ENCODE measurements around the gene FOXR2. TPM values are rescaled to one million over a fixed set of nuclear protein-coding genes. Genes with fewer than 3 reads are reported as not detected.

The FOXR2 gene, protein sequence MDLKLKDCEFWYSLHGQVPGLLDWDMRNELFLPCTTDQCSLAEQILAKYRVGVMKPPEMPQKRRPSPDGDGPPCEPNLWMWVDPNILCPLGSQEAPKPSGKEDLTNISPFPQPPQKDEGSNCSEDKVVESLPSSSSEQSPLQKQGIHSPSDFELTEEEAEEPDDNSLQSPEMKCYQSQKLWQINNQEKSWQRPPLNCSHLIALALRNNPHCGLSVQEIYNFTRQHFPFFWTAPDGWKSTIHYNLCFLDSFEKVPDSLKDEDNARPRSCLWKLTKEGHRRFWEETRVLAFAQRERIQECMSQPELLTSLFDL
- total RNA-seq (2014; rRNA removed) = not detected in 2 replicates
- not detected for Bru-seq, nascent RNA
- BruChase-seq, experiment 1, labeled RNA remaining after a 6-hour chase = not detected
- BruChase-seq, experiment 2, labeled RNA remaining after a 2-hour chase = not detected
- long read RNA-seq = 0 reads

DNA sequence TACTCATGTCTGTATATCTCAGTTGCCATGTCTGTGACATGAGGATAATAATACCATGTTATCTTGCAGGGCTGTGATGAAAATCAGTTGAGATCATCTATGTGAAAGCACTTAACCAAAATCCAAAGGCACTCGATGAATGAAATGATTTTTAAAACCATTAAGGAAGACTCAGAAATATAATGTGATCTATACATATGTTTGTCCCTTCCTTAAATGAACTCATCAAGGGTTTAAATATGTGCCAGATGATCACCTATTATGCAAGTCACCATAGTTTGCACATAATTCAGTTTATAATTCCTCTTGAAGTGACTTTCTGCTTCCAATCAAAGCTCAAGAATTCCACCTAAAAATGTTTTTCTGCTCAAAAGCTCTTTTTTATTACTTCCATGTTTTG, at the start of gene FOXR2:
TSS of gene FOXR2 (plus strand) at position 301 of the 400 bp plus-strand sequence. CDS start 312 bp downstream, outside the sequence.
- Histone ChIP-seq H3K4me2 (ENCODE audit: low read length) (no peak within 1 kb of the TSS), H3K9me2 (replicated peaks; ENCODE audit: low read length) (no peaks in the 10 kb centered on the region), H3K9ac (ENCODE audit: low read length) (no peak within 1 kb of the TSS), H3K27me3 (ENCODE audit: low read length) (no peaks in the 10 kb centered on the region), H3F3A (ENCODE audit: low read length, unreplicated experiment) (no peaks in the 10 kb centered on the region), H3K9me3 (ENCODE audit: low read length) (no peaks in the 10 kb centered on the region), H3K4me1 (ENCODE audit: insufficient read depth, low read length) (no peaks in the 10 kb centered on the region), H3K27ac (ENCODE audit: low read length) (no peak within 1 kb of the TSS), H2AFZ (ENCODE audit: low read length) (no peak within 1 kb of the TSS), H3K36me3 (ENCODE audit: low read depth, low read length) (no peaks in the 10 kb centered on the region), H4K20me1 (ENCODE audit: low read length) (no peaks in the 10 kb centered on the region), H3K79me2 (ENCODE audit: low read length) (no peaks in the 10 kb centered on the region), H3K4me3 (ENCODE audit: low read length) (no peak within 1 kb of the TSS)
- no peak for TF ChIP-seq EZH2phosphoT487 (IDR thresholded peaks at IDR 0.05; ENCODE audit: borderline replicate concordance, low read length)
- TF ChIP-seq EZH2 (IDR thresholded peaks at IDR 0.05; ENCODE audit: low read length, unreplicated experiment) = no peak
- TF ChIP-seq CTCF (conservative IDR thresholded peaks at IDR 0.05; ENCODE audit: low read depth, low read length) = no peak
- ChIA-PET CTCF (no interaction called here), POLR2A (ENCODE audit: unreplicated experiment) (no interaction called here)
- DNase-seq = no peak
- no peak for ATAC-seq
- intact Hi-C loops (cut with micrococcal nuclease) = no loop called here
- no TSS peak for BruUV-seq (replicated peaks)

DNA sequence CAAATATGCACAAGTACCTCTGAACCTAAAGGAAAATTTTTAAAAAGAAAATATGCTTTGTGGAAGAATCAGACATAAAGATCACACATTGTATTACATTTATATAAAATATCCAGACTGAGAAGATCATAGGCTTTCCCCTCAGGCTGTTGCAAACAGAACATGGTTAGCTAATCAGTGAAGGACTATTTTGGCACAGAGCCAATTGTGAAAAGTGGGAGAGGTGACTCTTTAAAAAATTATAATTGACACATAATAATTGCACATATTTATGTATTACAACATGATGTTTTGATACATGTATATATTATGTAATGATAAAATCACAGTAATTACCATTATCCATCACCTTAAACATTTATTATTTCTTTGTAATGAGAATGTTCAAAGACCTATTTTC, 44.1 kb upstream of the FOXR2 start:
- TF ChIP-seq EZH2 (IDR thresholded peaks at IDR 0.05; ENCODE audit: low read length, unreplicated experiment) (no peak), EZH2phosphoT487 (IDR thresholded peaks at IDR 0.05; ENCODE audit: borderline replicate concordance, low read length) (no peak), CTCF (conservative IDR thresholded peaks at IDR 0.05; ENCODE audit: low read depth, low read length) (no peak)
- CTCF ChIA-PET = no interaction called here
- DNase-seq (no peak), ATAC-seq (no peak)
- intact Hi-C loops (cut with micrococcal nuclease) = no loop called here
- Histone ChIP-seq H2AFZ (ENCODE audit: low read length) (no peak overlapping the region), H3K4me2 (ENCODE audit: low read length) (no peak overlapping the region), H3K79me2 (ENCODE audit: low read length) (no peaks in the 10 kb centered on the region), H3F3A (ENCODE audit: low read length, unreplicated experiment) (no peaks in the 10 kb centered on the region), H3K4me1 (ENCODE audit: insufficient read depth, low read length) (no peaks in the 10 kb centered on the region), H3K9ac (ENCODE audit: low read length) (no peak overlapping the region), H3K36me3 (ENCODE audit: low read depth, low read length) (no peaks in the 10 kb centered on the region), H3K27ac (ENCODE audit: low read length) (no peak overlapping the region), H4K20me1 (ENCODE audit: low read length) (no peaks in the 10 kb centered on the region), H3K27me3 (ENCODE audit: low read length) (no peaks in the 10 kb centered on the region), H3K4me3 (ENCODE audit: low read length) (no peak overlapping the region), H3K9me2 (replicated peaks; ENCODE audit: low read length) (no peaks in the 10 kb centered on the region), H3K9me3 (ENCODE audit: low read length) (no peaks in the 10 kb centered on the region)
- POLR2A ChIA-PET (ENCODE audit: unreplicated experiment) = no interaction called here
- BruUV-seq (replicated peaks) = no TSS peak

DNA sequence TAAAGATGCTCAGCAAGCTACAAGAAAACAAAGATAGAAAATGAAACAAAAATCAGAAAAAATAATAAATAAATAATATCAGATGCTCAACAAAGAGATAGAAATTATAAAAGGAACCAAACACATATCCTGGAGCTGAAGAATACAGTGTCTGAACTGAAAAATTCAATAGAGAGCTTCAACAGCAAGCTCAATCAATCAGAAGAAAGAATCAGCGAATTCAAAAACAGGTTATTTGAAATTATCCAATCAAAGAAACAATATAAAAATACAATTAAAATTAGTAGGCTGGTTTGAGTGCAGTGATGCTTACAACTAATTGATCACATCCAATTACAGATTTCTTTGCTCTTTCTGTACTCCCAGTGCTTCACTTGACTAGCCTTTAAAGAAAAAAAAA, 40.8 kb upstream of the FOXR2 start:
- H3K27ac ChIP-seq (ENCODE audit: low read length) = no peak overlapping the region
- intact Hi-C loops (cut with micrococcal nuclease) = no loop called here
- no peaks in the 10 kb centered on the region for H3K9me2 ChIP-seq (replicated peaks; ENCODE audit: low read length)
- CTCF ChIA-PET = no interaction called here
- no peaks in the 10 kb centered on the region for H3K4me1 ChIP-seq (ENCODE audit: insufficient read depth, low read length)
- BruUV-seq (replicated peaks) = no TSS peak
- H3K4me2 ChIP-seq (ENCODE audit: low read length) = no peak overlapping the region
- H2AFZ ChIP-seq (ENCODE audit: low read length) = no peak overlapping the region
- H3K79me2 ChIP-seq (ENCODE audit: low read length) = no peaks in the 10 kb centered on the region
- H3K4me3 ChIP-seq (ENCODE audit: low read length) = no peak overlapping the region
- DNase-seq = no peak
- POLR2A ChIA-PET (ENCODE audit: unreplicated experiment) = no interaction called here
- H4K20me1 ChIP-seq (ENCODE audit: low read length) = no peaks in the 10 kb centered on the region
- H3K9me3 ChIP-seq (ENCODE audit: low read length) = no peaks in the 10 kb centered on the region
- ATAC-seq = no peak
- TF ChIP-seq EZH2 (IDR thresholded peaks at IDR 0.05; ENCODE audit: low read length, unreplicated experiment) (no peak), EZH2phosphoT487 (IDR thresholded peaks at IDR 0.05; ENCODE audit: borderline replicate concordance, low read length) (no peak), CTCF (conservative IDR thresholded peaks at IDR 0.05; ENCODE audit: low read depth, low read length) (no peak)
- H3K9ac ChIP-seq (ENCODE audit: low read length) = no peak overlapping the region
- H3K36me3 ChIP-seq (ENCODE audit: low read depth, low read length) = no peaks in the 10 kb centered on the region
- no peaks in the 10 kb centered on the region for H3K27me3 ChIP-seq (ENCODE audit: low read length)
- H3F3A ChIP-seq (ENCODE audit: low read length, unreplicated experiment) = no peaks in the 10 kb centered on the region
